GM12873 (cell line): Measurements from ENCODE around the gene FRS2.

Experiments used
- CTCF ChIP-seq: IDR thresholded peaks from 2 replicates; pipeline ENCODE4 v1.5.1; 2012; ENCODE audit warnings: low read depth, mild to moderate bottlenecking, moderate library complexity, low read length, control low read depth; ENCODE audit not compliant: insufficient read depth; ENCODE audit errors: missing control alignments

FRS2 gene

GRCh38 chr12:69474456-69474855, 4.3 kb downstream of the FRS2 start:
- TF ChIP-seq CTCF = no peak

- no peak for TF ChIP-seq CTCF
Measured at GRCh38 chr12:69475237-69475975, 5.2 kb downstream of the FRS2 start.

GRCh38 chr12:69476276-69477017, 6.3 kb downstream of the FRS2 start:
- no peak for TF ChIP-seq CTCF

- no peak for TF ChIP-seq CTCF
Measured at GRCh38 chr12:69479675-69480074, 9.5 kb downstream of the FRS2 start.

- no peak for TF ChIP-seq CTCF
Measured at GRCh38 chr12:69480698-69481097, 10.5 kb downstream of the FRS2 start.

- no peak for TF ChIP-seq CTCF
Measured at GRCh38 chr12:69481133-69481532, 10.9 kb downstream of the FRS2 start.

GRCh38 chr12:69483700-69484099, 13.5 kb downstream of the FRS2 start:
- no peak for TF ChIP-seq CTCF
